GM12873 (cell line): Measurements from ENCODE around the gene MYO1B.

Experiments
- TF ChIP-seq, protein P1 (sequence below): IDR thresholded peaks from 2 replicates; pipeline ENCODE4 v1.5.1; 2012; ENCODE audit warnings: low read depth, mild to moderate bottlenecking, moderate library complexity, low read length, control low read depth; ENCODE audit not compliant: insufficient read depth; ENCODE audit errors: missing control alignments

The MYO1B gene

DNA sequence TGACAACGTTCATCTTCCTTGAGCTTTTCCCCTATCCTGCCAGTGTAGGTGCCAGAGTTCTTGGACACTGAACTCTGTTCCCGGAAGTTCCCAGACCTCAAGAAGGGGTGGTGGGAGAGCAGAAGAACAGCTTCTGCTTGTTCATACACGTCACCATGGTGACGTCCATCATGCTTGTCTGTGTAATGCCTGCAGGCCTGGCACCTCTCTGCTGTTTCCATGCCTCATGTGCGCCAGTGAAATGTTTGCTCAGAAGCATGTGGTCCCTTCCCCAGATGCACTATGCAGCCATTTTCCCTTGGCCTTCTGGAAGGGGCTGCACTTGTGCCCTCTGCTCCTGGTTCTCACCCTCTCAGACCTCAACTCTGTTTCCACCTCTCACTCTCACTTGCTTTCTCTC, 221.9 kb downstream of the MYO1B start:
- TF ChIP-seq, protein P1, sequence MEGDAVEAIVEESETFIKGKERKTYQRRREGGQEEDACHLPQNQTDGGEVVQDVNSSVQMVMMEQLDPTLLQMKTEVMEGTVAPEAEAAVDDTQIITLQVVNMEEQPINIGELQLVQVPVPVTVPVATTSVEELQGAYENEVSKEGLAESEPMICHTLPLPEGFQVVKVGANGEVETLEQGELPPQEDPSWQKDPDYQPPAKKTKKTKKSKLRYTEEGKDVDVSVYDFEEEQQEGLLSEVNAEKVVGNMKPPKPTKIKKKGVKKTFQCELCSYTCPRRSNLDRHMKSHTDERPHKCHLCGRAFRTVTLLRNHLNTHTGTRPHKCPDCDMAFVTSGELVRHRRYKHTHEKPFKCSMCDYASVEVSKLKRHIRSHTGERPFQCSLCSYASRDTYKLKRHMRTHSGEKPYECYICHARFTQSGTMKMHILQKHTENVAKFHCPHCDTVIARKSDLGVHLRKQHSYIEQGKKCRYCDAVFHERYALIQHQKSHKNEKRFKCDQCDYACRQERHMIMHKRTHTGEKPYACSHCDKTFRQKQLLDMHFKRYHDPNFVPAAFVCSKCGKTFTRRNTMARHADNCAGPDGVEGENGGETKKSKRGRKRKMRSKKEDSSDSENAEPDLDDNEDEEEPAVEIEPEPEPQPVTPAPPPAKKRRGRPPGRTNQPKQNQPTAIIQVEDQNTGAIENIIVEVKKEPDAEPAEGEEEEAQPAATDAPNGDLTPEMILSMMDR = no peak

DNA sequence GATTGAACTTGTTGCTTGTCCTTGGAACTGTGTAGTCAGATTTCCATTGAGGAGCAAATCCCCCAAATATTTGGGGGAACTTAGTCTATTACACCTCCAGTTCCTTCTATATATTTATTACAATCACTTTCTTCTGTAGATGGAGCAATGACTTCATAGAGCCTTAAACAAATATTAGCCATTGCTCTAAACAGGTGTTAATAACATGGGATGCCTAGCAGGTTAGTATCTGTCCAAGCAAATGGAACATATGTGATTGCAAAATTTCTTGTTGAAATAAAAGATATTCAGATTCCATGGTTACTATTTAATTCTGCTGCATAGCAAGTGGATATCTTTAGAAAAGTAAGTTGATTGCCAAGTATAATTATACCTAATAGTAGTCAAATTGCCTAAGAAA, 225.1 kb downstream of the MYO1B start:
- TF ChIP-seq, protein P1 = no peak

DNA sequence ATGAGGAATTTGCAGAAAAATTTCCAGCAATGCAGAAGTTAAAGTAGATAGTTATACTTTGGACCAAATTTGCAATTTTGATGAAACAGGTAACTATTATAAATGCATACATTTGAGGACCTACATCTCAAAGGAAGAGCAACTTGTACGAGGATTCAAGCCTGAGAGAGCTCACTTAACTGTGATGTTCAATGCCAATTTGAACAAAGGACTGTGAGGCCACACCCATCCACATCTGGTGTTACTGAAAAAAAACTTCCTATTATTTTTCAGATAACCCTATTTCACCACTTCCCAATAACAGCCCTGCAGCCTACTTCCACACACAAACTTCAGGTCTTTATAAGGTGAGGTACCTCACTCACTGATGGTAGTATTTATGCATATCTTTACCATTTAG, 229.3 kb downstream of the MYO1B start:
- TF ChIP-seq, protein P1 = no peak
